LNCAP (cell line): ENCODE measurements around the gene LENEP.

Experiments
- TF ChIP-seq, protein P1 (sequence below): fragments of 450-650 bp; IDR thresholded peaks from 2 replicates; pipeline ENCODE4 v1.5.1; 2017; ENCODE audit warnings: mild to moderate bottlenecking

The LENEP gene

DNA sequence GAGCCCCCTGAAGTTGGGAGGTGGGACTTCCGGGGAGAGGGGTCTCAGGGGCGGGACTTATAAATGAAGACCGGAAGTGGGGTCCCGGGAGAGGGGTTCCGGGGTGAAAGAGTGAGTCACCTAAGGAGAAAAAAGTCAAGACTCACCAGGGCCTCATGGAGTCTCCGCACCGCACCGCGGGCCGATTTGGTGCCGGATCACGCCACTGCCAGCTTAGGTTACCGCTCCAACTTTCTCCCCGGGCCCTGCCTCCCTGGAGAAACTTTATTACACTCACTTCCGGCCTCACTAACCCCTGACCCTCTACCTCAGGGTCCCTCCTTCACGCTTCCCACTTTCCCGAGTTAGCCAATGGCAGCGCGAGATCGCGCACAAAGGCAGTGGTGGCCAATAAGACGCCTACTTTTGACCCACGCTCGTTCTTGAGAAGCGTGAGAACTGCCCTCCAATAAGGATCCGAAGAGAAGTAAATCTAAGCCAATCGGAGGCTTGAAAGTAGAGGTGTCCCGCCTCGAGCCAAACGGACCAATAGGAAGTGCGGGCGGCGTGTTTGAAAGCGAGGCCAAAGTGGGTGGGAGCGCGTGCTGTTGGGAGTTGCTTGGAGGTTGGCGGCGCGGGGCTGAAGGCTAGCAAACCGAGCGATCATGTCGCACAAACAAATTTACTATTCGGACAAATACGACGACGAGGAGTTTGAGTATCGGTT, 19.1 kb upstream of the LENEP start, which contains the start of gene CKS1B:
Gene CKS1B, plus strand, starts transcription at position 580 of the 706 bp plus-strand sequence. Its CDS starts 65 bp downstream, at position 645.
- TF ChIP-seq, protein P1, sequence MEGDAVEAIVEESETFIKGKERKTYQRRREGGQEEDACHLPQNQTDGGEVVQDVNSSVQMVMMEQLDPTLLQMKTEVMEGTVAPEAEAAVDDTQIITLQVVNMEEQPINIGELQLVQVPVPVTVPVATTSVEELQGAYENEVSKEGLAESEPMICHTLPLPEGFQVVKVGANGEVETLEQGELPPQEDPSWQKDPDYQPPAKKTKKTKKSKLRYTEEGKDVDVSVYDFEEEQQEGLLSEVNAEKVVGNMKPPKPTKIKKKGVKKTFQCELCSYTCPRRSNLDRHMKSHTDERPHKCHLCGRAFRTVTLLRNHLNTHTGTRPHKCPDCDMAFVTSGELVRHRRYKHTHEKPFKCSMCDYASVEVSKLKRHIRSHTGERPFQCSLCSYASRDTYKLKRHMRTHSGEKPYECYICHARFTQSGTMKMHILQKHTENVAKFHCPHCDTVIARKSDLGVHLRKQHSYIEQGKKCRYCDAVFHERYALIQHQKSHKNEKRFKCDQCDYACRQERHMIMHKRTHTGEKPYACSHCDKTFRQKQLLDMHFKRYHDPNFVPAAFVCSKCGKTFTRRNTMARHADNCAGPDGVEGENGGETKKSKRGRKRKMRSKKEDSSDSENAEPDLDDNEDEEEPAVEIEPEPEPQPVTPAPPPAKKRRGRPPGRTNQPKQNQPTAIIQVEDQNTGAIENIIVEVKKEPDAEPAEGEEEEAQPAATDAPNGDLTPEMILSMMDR: no peak

DNA sequence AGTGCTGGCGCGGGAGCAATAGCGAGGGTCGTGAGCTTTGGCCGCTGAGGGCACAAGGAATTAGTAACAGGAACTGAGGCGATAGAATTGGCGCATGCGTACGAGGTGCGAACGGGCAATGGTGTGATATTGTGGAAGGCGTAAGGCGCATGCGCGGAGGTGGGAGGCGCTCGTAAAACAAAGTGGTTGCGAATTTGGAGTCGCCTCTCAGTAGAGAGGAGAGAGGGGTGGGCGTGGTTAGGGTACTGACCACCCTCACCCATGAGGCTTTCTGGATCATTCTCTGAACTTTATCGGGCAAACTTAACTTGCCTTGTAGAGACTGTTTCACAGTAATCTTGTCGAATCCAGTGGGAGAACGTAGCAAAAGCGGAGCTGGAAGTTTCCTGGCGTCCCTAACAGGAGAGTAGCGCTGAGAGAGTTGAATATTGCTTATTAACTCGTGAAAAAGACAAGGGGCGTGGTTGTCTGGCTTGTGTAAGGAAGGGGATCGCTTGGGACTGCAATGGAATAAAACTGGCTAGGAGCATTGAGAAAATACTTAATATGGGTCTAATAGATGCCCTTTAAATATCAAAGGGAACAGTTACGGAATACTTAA, 18.5 kb upstream of the LENEP start:
- TF ChIP-seq, protein P1: no peak

DNA sequence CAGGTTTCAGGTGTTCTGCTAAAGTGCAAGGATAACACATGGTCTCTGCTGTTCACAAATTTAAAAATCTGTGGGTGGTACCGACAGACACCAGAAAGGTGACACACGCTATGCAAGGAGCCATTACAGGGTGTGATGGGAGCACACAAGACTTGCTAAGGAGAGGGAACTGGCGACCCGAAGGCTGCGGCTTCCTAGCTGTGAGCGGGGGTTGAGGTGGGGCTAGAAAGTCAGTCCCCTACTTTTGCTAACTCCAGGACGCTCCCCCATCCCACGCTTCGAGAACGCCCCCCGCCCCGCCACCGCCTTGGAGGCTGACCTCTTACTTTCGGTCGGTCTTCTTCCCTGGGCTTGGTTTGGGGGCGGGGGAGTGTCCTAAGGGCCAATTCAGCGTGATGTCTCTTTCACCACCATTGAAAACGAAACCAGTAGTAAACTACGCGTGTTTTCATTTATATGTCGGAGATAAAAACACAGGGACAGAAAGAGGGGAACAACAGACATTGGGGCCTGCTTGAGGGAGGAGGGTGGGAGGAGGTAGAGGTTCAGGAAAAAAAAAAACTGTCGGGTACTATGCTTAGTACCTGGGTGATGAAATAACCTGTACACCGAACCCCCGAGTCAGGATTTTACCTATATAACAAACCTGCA, 17.9 kb upstream of the LENEP start:
- TF ChIP-seq, protein P1: no peak

DNA sequence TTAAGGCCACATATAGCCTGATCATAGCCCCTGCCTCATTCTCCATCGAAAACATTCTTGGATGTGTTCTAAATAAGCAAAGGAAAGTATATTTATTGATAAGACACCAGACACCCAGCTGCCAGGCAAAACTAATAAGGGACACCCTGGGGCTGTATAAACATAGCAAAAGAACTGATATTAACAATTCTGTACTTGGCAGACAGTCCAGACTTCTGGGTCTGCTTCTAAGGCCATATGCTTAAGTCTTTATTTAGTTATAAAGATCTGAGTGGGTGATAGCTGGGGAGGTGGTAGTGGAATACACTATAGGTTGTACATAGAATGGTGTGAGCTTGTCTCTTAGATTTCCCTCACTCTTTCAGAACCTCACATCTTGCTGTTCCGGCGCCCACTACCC, 15.0 kb upstream of the LENEP start:
- TF ChIP-seq, protein P1: no peak

DNA sequence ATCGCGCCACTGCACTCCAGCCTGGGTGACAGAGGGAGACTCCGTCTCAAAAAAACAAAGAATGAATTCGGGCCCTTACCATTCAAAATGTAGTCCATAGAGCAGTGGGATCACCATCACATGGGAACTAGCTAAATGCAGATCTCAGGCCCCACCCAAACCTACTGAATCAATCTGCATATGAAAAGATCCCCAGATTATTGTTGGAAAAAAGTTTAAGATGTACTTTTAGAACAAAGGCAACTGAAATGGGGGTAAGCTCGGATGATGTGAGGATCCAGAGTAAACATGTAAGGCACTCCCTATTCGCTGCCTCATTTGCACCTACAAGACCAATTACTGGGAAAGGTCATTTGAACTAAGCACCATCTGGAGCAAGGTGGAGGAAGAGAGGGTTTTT, 11.0 kb upstream of the LENEP start:
- TF ChIP-seq, protein P1: no peak

DNA sequence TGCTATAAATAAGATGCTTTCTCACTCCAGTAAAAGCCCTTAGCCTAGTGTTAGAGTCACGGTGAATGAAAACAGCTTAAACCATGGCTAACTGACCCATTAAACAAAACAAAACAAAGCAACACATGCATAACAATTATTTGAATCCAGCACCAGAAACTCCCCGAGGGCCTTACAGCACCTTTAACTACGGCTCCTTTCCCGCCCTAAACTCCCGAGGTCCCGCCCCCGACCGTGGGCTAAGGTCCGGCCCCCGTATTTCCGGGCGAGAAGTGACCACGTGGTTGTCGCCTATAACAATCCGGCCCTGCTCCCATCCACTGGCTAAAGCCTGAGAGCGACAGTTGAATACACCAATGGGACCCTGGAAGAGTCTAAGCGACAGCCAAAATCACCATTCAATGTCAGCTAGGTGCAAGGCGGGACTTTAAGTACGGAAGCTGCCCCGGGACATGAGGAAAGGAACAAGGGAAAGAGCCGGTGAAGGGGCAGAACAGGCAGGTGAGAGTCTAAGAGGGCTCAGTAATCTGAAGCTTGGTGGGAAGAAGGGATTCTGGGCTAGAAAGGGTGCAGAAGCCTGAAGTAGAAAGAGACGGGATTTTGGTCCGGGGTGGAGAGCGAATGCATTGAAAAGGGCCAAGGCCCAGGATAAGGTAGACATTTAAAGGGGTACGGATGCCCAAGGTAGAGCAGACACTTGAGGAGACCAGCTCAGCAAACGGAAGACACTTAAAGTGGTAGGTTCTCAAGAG, 10.3 kb upstream of the LENEP start, which contains the start of gene FLAD1:
Gene FLAD1, plus strand, starts transcription at position 448 of the 752 bp plus-strand sequence. CDS start 351 bp downstream, outside the sequence.
- TF ChIP-seq, protein P1: no peak

DNA sequence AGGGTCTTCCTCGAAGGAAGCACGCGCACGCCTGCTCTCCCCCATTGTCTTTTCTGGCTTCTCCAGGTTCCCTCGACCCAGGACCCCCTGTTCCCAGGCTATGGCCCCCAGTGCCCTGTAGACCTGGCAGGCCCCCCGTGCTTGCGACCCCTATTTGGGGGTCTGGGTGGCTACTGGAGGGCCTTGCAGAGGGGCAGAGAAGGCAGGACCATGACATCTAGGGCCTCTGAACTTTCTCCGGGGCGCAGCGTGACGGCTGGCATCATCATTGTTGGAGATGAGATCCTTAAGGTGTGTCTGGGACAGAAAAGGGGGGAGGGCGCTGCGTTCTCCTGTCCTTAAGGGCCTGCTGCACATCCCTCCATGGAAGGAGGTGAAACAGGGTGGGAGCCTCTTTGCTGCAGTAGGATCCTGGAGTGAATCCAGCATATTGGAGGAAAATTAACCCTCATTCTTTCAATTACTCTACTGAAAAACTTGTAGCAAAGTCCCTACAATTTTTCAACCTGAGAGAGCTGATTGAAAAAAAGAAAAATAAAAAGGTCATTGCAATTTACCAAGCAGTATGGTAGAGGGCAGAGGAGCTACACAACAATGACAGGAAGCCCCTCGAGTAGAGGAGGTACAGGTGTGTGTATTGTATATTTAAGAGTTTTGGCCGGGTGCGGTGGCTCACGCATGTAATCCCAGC, 9.5 kb upstream of the LENEP start:
- TF ChIP-seq, protein P1: no peak
